HG03521 (cell line): ENCODE data around the gene DUSP15.
"Not testable (repeated sequence)": the region's sequence is repeated elsewhere in the genome, so short reads cannot be mapped to it uniquely, and the experiment has no call there.

ENCODE experiments used
- ATAC-seq: cut with Tn5 transposase; IDR thresholded peaks from one replicate; pipeline ENCODE4 v1.9.1; 2021; ENCODE audit warnings: mild to moderate bottlenecking, moderate library complexity; ENCODE audit not compliant: unreplicated experiment

The DUSP15 gene

DNA sequence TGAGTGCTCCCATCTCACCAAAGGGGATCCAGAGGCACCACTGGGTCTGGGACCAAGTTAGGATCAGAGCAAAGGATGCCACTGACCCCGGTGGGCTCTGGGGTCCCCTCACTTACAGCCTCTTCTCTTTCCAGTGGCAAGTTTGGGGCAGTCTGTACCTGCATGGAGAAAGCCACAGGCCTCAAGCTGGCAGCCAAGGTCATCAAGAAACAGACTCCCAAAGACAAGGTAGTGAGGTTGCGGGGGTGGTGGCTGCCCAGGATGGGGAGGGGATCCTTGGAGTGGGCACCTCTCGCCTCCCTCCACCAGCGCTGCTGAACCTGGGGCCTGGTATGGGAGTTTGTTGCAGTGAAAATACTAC lies 46.2 kb downstream of the DUSP15 start:
- no peak for ATAC-seq

DNA sequence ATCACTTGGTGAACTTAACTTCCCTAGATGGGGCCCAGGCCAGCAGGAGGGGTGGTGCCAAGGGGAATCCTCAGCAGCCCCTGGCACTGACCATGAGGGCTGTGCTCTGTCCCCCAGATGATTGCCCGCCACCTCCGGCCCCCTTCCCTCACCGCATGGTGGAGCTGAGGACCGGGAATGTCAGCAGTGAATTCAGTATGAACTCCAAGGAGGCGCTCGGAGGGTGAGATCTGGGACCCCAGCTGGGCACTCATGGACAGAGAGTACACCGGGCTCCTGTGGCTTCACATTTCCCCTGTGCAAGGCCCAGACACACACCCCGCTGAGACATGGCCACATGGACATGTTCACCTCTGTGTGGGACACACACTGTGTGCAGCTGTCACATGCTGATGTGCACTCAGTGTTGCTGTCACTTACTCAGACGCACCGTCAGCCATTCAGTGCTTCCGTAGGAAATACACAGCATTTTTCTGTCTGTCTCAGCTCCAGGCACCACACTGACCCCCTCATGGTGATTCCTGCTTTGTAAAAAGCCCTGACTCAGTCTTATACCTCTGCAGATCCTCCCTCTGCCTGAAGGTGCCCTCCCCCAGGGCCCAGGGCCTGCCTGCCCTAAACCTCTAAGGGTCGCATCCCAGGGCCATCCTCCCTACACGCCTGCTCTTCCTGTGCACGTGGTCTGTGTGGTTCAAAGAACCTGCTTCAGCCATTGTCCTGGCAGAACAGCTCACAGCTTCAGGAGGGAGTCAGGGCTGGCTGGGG lies 46.8 kb downstream of the DUSP15 start:
- no peak for ATAC-seq

DNA sequence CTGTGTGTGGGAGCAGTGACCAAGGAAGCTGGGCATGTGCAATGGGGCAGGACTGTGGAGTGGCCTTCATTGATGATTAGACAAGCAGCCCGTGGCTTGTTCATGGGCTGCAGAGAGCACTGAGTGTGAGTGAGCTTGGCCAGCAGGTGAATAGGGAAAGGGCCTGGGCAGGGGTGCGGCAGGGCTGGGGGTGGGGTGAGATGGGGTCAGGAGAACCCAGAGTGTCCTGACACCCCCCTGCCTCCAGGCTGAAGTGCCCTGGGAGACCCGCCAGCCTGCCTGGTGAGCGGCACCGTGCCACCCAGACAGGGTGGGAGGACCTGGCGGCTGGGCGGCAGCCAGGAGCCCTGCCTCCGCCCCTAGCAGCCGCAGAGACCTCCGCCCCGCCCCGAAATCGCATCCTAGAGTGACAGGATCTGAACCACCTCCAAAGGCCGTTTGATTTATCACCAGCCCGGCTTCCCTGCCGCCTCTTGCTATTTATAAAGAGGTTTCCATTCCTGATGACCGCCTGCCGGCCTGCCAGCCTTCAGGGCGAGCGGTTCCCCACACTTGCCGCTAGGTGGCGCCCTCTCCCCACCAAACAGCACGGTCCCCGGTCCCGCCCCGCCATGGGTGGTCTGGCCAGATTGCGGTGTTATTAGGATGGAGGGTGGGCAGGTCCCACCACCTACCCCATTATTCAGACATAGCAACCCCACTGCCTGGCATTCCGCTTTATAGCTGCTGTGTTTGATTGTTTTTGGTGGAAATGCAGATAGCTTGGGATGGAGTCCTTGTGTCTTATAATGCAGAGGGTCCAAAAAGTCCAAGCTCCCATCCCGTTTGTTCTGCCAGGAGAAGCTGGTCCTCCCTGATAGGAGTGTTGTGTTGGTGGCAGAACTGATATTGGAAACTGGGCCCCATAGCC lies 47.7 kb downstream of the DUSP15 start:
- peak; percentile 63 for ATAC-seq

DNA sequence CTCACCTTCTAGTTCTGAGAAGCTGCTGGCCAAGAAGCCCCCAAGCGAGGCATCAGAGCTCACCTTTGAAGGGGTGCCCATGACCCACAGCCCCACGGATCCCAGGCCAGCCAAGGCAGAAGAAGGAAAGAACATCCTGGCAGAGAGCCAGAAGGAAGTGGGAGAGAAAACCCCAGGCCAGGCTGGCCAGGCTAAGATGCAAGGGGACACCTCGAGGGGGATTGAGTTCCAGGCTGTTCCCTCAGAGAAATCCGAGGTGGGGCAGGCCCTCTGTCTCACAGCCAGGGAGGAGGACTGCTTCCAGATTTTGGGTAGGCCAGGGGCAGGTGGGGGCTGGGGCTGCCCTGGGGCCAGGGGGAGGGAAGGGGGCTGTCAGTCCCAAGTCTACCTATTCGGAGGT lies 48.9 kb downstream of the DUSP15 start:
- ATAC-seq: no peak

DNA sequence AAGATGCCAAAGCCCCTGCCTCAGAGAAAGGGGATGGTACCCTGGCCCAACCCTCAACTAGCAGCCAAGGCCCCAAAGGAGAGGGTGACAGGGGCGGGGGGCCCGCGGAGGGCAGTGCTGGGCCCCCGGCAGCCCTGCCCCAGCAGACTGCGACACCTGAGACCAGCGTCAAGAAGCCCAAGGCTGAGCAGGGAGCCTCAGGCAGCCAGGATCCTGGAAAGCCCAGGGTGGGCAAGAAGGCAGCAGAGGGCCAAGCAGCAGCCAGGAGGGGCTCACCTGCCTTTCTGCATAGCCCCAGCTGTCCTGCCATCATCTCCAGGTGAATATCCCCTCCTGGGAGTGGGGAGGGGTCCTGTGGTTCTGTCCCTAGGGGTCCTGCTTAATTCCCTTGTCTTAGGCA lies 50.1 kb downstream of the DUSP15 start:
- ATAC-seq: no peak

DNA sequence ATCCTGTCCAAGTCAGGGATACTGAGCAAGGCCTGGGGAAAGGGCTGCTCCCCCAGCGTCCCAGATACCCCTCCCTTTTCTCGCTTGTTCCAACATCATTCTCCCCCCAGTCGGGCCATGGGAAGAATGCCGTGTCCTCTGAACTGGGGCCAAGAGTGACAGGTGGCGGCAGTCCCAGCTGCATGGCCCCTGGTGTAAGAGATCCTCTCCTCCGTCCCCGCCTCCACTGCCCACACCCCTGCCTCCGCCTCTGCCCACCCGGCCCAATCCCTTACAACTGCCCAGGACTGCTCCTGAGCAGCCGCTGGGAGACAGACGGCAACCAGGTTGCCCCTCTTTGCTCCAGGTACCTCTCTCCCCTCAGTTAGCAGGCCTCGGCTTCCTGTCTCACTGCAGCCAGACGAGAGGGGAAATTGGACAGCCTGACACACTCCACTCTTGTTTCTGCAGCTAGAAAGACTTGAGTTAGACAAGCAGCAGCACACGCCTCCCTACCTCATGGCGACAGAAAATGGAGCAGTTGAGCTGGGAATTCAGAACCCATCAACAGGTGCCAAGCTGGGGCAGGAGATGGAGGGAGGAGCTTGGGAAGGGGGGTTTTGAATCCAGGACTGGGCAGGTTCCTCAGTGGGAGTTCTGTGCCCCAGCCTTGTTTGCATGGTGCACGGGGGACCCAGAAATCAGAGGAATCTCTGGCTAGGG lies 51.1 kb downstream of the DUSP15 start, which contains the start of gene MYLK2:
Gene MYLK2 (plus strand): TSS at position 274 of the 702 bp plus-strand sequence. CDS start 225 bp downstream, at position 499.
- ATAC-seq: no peak

DNA sequence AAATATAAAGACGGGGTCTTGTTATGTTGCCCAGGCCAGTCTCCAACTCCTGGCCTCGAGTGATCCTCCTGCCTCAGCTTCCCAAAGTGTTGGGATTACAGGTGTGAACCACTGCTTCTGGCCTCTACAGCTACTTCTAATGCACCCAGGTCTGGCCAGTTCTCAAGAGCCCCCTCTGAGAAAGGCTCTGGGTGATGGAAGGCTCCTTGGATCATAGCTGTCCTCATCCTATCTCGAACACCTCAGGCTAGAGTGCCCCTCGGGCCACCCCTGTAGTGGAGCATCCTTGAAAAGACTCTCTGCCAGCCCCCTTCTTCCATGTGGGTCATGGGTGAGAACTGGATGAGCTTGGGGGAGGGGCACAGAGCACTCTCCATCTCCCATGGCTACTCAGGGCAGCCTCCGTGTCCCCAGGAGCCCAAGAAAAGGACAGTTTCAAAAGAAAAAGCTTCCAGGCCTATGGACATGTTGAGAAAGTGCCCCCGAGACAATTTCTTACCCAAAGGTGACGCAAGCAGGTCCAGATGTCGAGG lies 51.9 kb downstream of the DUSP15 start:
- no peak for ATAC-seq

DNA sequence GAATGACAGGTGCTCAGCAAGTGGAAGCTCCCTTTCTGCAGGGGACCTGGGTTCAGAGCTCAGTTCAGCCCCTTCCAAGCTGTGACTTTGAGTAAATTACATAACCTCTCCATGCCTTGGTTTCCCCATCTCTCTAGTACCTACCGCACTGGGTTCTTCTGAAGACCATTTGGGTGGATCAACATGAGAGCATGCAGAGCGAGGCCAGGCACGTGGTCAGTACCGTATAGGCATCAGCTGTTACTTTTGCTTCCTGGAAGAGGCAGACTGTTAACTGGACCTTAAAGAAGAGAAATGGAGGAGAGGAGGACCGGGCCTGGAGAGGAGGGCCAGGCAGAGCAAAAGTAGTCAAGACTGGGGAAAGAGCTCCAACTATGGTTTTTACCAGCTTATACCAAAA lies 52.9 kb downstream of the DUSP15 start:
- no peak for ATAC-seq

DNA sequence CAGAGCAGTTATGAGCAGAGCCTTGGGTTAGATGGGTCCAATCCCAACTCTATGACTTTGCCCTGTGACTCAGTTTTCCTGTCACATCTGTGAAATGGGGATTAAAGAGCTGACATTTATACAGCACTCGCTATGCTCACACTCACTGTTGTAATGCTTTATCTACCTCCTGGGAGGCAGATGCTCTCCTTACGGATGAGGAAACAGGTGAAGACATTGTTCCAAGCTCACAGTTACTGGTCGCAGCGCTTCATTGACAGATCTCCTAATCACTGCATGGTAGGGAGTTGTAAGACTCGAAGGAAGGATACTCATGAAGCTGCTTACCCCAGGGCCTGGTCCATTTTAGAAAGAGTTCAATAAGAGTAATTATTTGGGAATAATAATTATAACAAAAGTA lies 54.1 kb downstream of the DUSP15 start:
- ATAC-seq: no peak

DNA sequence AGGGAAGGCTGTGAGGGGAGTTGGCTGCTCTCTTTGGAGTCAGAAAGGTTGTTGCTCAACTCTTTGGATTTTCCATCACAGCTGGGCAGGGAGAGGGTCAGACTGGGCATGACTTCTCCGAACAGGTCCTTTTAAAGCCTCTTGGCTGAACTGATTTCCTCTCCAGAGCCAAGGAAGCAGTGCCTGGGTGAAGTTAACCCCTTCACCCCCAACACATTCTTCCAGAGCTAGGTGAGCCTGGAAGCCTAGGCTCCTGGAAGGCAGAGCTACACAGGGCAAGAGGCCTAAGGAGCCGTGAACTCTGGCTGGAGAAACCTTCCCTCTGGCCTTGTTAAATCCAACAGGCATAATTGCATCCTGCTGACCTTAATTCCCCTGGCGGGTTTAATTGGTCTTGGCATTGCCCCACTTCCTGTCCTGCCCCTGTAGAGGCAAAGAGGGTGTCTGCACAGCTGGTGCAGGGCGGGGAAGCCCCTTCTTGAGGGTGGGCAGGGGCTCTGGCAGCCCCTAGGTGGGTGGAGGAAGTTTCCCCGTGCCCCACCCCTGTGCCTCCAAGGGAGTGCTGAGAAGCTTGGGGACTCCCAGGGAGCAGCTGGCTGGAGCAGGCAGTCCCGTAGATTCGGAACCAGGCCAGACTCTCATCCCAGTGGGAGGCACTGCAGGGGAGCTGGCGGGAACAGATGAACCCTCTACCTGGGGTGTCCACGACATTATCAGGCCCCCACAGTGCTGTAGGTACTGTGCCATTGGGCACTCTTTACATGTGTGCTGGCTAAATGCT lies 54.7 kb downstream of the DUSP15 start:
- ATAC-seq: no peak

DNA sequence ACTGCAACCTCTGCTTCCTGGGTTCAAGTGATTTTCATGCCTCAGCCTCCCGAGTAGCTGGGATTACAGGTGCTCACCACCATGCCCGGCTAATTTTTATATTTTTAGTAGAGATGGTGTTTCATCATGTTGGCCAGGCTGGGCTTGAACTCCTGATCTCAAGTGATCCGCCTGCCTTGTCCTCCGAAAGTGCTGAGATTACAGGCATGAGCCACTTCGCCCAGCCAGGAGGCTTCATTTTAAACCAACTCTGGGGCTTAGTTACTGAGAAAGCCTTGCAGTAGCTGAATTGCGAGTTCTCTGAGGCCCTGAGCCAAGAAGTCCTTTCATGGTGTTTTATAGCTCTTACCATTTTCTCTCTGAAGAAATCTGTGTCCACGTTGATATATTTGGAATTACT lies 56.2 kb downstream of the DUSP15 start:
- not testable (repeated sequence) for ATAC-seq

DNA sequence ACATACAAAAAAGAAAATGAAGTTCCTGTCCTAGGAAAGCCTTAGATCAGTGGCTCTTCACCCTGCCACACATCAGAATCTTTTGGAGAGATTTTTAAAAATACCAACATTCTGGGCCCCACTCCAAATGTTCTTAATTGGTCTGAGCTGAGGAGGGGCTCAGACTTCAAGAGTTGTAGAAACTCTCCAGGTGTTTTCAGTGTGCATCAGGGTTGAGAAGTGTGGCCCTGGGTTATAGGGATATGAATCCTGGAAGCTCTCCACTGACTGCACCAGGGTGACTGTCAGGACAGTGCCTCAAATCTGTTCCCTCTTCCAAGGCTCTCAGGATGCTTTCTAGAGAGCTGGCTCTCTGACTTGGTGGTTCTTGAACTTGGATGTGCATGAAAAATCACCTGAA lies 56.7 kb downstream of the DUSP15 start:
- no peak for ATAC-seq

DNA sequence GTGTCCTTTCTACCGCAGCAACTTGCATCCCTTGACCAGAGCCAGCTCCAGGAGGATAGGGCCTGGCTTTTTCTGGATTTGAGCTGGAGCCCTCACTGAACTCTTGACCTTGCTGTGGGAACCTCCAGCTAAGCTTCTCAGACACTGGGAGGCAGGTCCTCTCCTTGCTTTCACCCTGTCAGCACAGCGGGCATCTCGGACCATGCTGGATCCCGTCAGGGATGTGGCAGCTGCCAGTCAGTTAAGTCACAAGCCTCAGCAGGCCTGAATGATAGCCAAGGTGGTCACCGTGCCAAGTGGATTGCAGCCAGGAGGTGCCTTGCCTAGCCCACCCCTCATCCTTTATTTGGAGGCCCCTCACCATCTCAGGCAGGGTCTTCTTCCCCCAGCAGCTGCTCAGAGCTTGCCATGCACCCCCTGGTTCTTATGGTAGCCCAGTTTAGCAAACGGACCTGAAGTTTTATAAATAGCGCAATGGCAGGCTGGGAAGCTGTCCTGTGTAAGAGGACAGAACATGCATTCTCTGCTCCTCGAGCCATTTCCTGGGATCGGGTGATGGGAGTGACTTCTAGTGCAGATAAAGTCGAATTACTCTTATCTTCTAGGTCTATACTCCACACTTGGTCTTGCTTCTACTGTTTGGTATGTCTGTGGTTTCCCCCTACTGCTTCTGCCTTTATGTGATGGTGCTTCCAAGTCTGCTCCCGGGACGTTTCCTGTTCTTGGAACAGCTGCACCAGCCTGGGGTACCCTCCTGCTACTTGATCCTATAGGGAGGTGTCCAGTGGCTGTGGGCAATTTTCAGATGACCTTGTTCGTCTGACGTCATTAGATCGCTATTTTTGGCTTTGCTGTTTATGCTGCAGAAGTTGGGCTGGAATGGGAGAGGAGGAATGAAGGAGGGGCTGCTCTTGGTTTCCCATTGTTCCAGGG lies 58.3 kb downstream of the DUSP15 start:
- no peak for ATAC-seq

DNA sequence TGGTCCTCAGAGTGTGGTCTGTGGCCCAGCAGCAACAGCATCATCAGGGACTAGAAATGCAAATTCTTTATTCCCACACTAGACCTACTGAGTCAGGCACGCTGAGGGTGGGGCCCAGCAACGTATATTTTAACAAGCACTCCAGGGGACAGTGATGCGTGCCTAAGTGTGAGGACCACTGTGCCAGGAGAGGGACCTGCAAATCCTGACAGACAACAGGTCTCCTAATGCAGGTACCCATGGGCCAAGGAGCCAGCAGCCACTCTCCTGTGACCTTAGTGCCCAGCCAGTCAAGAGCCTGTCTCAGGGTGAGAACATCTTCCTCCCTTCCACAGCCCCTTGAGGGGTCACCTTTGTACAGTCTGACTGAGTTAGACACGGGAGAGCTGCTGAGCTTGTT lies 59.1 kb downstream of the DUSP15 start:
- no peak for ATAC-seq
